HG02571 (cell line): Measurements from ENCODE around the gene SAC3D1.
"Not testable (repeated sequence)": the region's sequence is repeated elsewhere in the genome, so short reads cannot be mapped to it uniquely, and the experiment has no call there.

Experiments
- ATAC-seq: cut with Tn5 transposase; IDR thresholded peaks from one replicate; pipeline ENCODE4 v1.9.1; 2021; ENCODE audit warnings: mild to moderate bottlenecking, moderate library complexity; ENCODE audit not compliant: unreplicated experiment

SAC3D1 gene

GRCh38 chr11:65023502-65023901, 17.5 kb upstream of the SAC3D1 start:
- ATAC-seq = not testable (repeated sequence)

GRCh38 chr11:65026810-65027209, 14.2 kb upstream of the SAC3D1 start:
- no peak for ATAC-seq

- peak; percentile 74 for ATAC-seq
These were observed 13.6 kb upstream of the SAC3D1 start, which contains the start of gene SNX15 for GRCh38 chr11:65027213-65028067. TSS of gene SNX15 (plus strand) at chr11:65027439. CDS start at chr11:65027538, 99 bp downstream.

GRCh38 chr11:65032216-65032615, 8.8 kb upstream of the SAC3D1 start:
- ATAC-seq = no peak

GRCh38 chr11:65034423-65034822, 6.6 kb upstream of the SAC3D1 start:
- ATAC-seq = no peak

GRCh38 chr11:65035579-65035978, 5.4 kb upstream of the SAC3D1 start:
- ATAC-seq = no peak

GRCh38 chr11:65036931-65037330, 4.1 kb upstream of the SAC3D1 start:
- no peak for ATAC-seq

- ATAC-seq = no peak
These were observed 527 bp upstream of the SAC3D1 start for GRCh38 chr11:65040520-65040846.

- ATAC-seq = no peak
These were observed 1.9 kb downstream of the SAC3D1 start for GRCh38 chr11:65042891-65043290.

- no peak for ATAC-seq
These were observed 3.0 kb downstream of the SAC3D1 start for GRCh38 chr11:65043881-65044501.

- no peak for ATAC-seq
These were observed 4.1 kb downstream of the SAC3D1 start for GRCh38 chr11:65045061-65045460.

- ATAC-seq = no peak
These were observed 4.7 kb downstream of the SAC3D1 start for GRCh38 chr11:65045728-65046127.

GRCh38 chr11:65047581-65048422, 6.8 kb downstream of the SAC3D1 start:
- no peak for ATAC-seq

- no peak for ATAC-seq
These were observed 10.4 kb downstream of the SAC3D1 start for GRCh38 chr11:65051398-65051858.

- ATAC-seq = no peak
These were observed 13.0 kb downstream of the SAC3D1 start for GRCh38 chr11:65053827-65054508.

- no peak for ATAC-seq
These were observed 14.5 kb downstream of the SAC3D1 start for GRCh38 chr11:65055538-65055937.

- no peak for ATAC-seq
These were observed 16.0 kb downstream of the SAC3D1 start for GRCh38 chr11:65056999-65057398.

GRCh38 chr11:65057526-65057925, 16.5 kb downstream of the SAC3D1 start:
- ATAC-seq = no peak

- no peak for ATAC-seq
These were observed 17.0 kb downstream of the SAC3D1 start for GRCh38 chr11:65058012-65058411.

- ATAC-seq = no peak
These were observed 17.5 kb downstream of the SAC3D1 start, which contains the start of gene NAALADL1 for GRCh38 chr11:65058419-65059054. TSS of gene NAALADL1 (minus strand) at chr11:65058553. CDS start at chr11:65058521, 32 bp downstream.
